ENCODE measurements around the gene CAPN12.

DNA sequence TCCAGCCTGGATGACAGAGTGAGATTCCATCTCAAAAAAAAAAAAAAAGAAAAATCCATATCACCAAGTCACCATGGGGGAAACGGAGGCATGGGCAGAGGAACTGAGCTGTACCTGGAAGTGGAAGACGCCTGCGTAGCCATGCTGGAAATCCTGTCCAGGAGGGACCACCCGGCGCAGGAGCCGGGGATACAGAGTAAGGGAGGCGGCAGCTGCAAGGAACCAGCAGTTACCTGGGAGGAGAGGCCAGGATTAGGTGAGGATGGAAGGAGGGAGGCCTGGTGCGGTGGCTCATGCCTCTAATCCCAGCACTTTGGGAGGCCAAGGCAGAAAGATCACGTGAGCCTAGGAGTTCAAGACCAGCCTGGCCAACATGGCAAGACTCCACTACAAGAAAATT lies 2.0 kb downstream of the CAPN12 start:
- TF ChIP-seq, protein P1, sequence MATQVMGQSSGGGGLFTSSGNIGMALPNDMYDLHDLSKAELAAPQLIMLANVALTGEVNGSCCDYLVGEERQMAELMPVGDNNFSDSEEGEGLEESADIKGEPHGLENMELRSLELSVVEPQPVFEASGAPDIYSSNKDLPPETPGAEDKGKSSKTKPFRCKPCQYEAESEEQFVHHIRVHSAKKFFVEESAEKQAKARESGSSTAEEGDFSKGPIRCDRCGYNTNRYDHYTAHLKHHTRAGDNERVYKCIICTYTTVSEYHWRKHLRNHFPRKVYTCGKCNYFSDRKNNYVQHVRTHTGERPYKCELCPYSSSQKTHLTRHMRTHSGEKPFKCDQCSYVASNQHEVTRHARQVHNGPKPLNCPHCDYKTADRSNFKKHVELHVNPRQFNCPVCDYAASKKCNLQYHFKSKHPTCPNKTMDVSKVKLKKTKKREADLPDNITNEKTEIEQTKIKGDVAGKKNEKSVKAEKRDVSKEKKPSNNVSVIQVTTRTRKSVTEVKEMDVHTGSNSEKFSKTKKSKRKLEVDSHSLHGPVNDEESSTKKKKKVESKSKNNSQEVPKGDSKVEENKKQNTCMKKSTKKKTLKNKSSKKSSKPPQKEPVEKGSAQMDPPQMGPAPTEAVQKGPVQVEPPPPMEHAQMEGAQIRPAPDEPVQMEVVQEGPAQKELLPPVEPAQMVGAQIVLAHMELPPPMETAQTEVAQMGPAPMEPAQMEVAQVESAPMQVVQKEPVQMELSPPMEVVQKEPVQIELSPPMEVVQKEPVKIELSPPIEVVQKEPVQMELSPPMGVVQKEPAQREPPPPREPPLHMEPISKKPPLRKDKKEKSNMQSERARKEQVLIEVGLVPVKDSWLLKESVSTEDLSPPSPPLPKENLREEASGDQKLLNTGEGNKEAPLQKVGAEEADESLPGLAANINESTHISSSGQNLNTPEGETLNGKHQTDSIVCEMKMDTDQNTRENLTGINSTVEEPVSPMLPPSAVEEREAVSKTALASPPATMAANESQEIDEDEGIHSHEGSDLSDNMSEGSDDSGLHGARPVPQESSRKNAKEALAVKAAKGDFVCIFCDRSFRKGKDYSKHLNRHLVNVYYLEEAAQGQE (IDR thresholded peaks at IDR 0.05; ENCODE audit: insufficient replicate concordance, low read depth) = no peak
- TF ChIP-seq, protein P2, sequence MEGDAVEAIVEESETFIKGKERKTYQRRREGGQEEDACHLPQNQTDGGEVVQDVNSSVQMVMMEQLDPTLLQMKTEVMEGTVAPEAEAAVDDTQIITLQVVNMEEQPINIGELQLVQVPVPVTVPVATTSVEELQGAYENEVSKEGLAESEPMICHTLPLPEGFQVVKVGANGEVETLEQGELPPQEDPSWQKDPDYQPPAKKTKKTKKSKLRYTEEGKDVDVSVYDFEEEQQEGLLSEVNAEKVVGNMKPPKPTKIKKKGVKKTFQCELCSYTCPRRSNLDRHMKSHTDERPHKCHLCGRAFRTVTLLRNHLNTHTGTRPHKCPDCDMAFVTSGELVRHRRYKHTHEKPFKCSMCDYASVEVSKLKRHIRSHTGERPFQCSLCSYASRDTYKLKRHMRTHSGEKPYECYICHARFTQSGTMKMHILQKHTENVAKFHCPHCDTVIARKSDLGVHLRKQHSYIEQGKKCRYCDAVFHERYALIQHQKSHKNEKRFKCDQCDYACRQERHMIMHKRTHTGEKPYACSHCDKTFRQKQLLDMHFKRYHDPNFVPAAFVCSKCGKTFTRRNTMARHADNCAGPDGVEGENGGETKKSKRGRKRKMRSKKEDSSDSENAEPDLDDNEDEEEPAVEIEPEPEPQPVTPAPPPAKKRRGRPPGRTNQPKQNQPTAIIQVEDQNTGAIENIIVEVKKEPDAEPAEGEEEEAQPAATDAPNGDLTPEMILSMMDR (IDR thresholded peaks at IDR 0.05; ENCODE audit: insufficient read depth, low read length) = no peak
- TF ChIP-seq POLR2AphosphoS5 (IDR thresholded peaks at IDR 0.05; ENCODE audit: low read depth) (no peak), GABPA (IDR thresholded peaks at IDR 0.05; ENCODE audit: low read depth) (no peak)

All from HL-60 (cell line).